K562 (cell line): ENCODE data around the gene RELA. TPM values are rescaled to one million over a fixed set of nuclear protein-coding genes. Genes with fewer than 3 reads are reported as not detected.
A peak's percentile ranks its signal among the peaks of the same experiment; 100 is the strongest.

Source experiments
- CHD4 ChIP-seq: fragments of 200-600 bp; sonication (generic); IDR thresholded peaks from 3 replicates; pipeline ENCODE4 v1.6.1; 2012; ENCODE audit warnings: low read depth, mild to moderate bottlenecking, mixed read lengths, low read length, inconsistent platforms; ENCODE audit not compliant: insufficient read depth, insufficient replicate concordance, poor library complexity, severe bottlenecking
- FOSL1 ChIP-seq: fragments of 200-800 bp; sonication (Bioruptor generic); conservative IDR thresholded peaks from 2 replicates; pipeline ENCODE4 v1.6.1; 2016; ENCODE audit warnings: missing genetic modification characterization, missing compliant biosample characterization
- GABPA ChIP-seq: fragments of 200-800 bp; sonication (Bioruptor generic); conservative IDR thresholded peaks from 2 replicates; pipeline ENCODE4 v1.6.1; 2016; ENCODE audit warnings: low read depth, missing genetic modification characterization, missing compliant biosample characterization
- GTF2F1 ChIP-seq: IDR thresholded peaks from 2 replicates; pipeline ENCODE4 v1.6.1; 2011; ENCODE audit warnings: low read depth, low read length, improper control_type of control experiment
- HSF4 ChIP-seq: fragments of 250-450 bp; sonication (Bioruptor Pico); IDR thresholded peaks from 2 replicates; pipeline ENCODE4 v2.1.2; 2022; ENCODE audit warnings: mild to moderate bottlenecking, moderate library complexity, borderline replicate concordance
- JUND ChIP-seq, 2 experiments: IDR thresholded peaks; 2 replicates in 1 of 2; 3 replicates in 1 of 2; pipeline ENCODE4 v1.6.1; 2011; ENCODE audit warnings: borderline replicate concordance in 2 of 2, low read depth in 2 of 2, low read length in 2 of 2, improper control_type of control experiment in 1 of 2, missing biosample characterization in 1 of 2, missing genetic modification characterization in 1 of 2, missing genetic modification reagents in 1 of 2
- KLF1 ChIP-seq: fragments of 450-650 bp; IDR thresholded peaks from 2 replicates; pipeline ENCODE4 v1.6.1; 2016; ENCODE audit warnings: missing genetic modification characterization, missing compliant biosample characterization
- MCM3 ChIP-seq: fragments of 450-650 bp; IDR thresholded peaks from 2 replicates; pipeline ENCODE4 v1.6.1; 2016
- MIER1 ChIP-seq: fragments of 450-650 bp; IDR thresholded peaks from 2 replicates; pipeline ENCODE4 v1.6.1; 2016; ENCODE audit warnings: antibody characterized with exemption, mild to moderate bottlenecking, low read depth
- POLR3G ChIP-seq: IDR thresholded peaks from 2 replicates; pipeline ENCODE4 v1.6.1; 2011; ENCODE audit not compliant: insufficient read length, insufficient replicate concordance; ENCODE audit errors: extremely low read depth
- RBM25 ChIP-seq: fragments of 200-400 bp; formaldehyde crosslinking; IDR thresholded peaks from 2 replicates; pipeline ENCODE4 v1.6.1; 2018; ENCODE audit warnings: low read length, low read depth, moderate library complexity; ENCODE audit not compliant: severe bottlenecking
- RFX7 ChIP-seq: fragments of 250-450 bp; sonication (Bioruptor Pico); IDR thresholded peaks from 2 replicates; pipeline ENCODE4 v1.5.1; 2021; ENCODE audit warnings: mild to moderate bottlenecking
- ZNF143 ChIP-seq: sonication (generic); formaldehyde crosslinking; IDR thresholded peaks from 2 replicates; pipeline ENCODE4 v1.9.0; 2022; ENCODE audit warnings: mild to moderate bottlenecking, missing genetic modification reagents
- ZNF23 ChIP-seq: fragments of 250-450 bp; sonication (Bioruptor Pico); IDR thresholded peaks from 2 replicates; pipeline ENCODE4 v1.4.0; 2020; ENCODE audit warnings: mild to moderate bottlenecking
- ZNF232 ChIP-seq: sonication (generic); formaldehyde crosslinking; IDR thresholded peaks from 2 replicates; pipeline ENCODE4 v1.8.0; 2022; ENCODE audit warnings: mild to moderate bottlenecking, missing genetic modification reagents
- ZNF384 ChIP-seq: IDR thresholded peaks from 2 replicates; pipeline ENCODE4 v1.6.1; 2012; ENCODE audit warnings: low read depth, low read length, improper control_type of control experiment
- ZNF445 ChIP-seq: fragments of 250-450 bp; sonication (Bioruptor Pico); IDR thresholded peaks from 2 replicates; pipeline ENCODE4 v1.4.0; 2020; ENCODE audit warnings: low read depth, mild to moderate bottlenecking, moderate library complexity
- ZNF79 ChIP-seq: fragments of 250-450 bp; sonication (Bioruptor Pico); IDR thresholded peaks from 2 replicates; pipeline ENCODE4 v1.4.0; 2020; ENCODE audit warnings: low read depth, mild to moderate bottlenecking, moderate library complexity
- polyA plus RNA-seq, 8 experiments: library from polyadenylated mRNA; depleted of rRNA in 4 of 8; stranded (reverse) in 5 of 8; unstranded in 3 of 8; fragments of >200 nt; fragmentation: Nextera tagmentation in 2 of 8; fragmentation: Illumina TruSeq in 1 of 8; extraction: Ambion mirVana in 2 of 8; extraction: Trizol in 1 of 8; gene quantifications; 2 replicates each; pipeline versions ENCODE4 v1.2.1 to v1.2.3, GENCODE V29; 2011 to 2014; ENCODE audit warnings: inconsistent platforms in 1 of 8, missing spikeins in 1 of 8
- total RNA-seq, 7 experiments: library from RNA; depleted of rRNA in 6 of 7; stranded (reverse); fragments of >200 nt in 6 of 7; fragmentation: Illumina TruSeq in 2 of 7; extraction: Trizol in 2 of 7; gene quantifications; 2 replicates each; pipeline versions ENCODE4 v1.2.1 to v1.2.3, GENCODE V29; 2011 to 2021; ENCODE audit warnings: low replicate concordance in 1 of 7
- TF ChIP-seq, protein P1 (sequence below): fragments of 450-650 bp; IDR thresholded peaks from 2 replicates; pipeline ENCODE4 v1.6.1; 2016; ENCODE audit warnings: low read depth, mild to moderate bottlenecking, moderate library complexity
- TF ChIP-seq, protein P2 (sequence below): sonication (generic); formaldehyde crosslinking; IDR thresholded peaks from 2 replicates; pipeline ENCODE4 v1.8.0; 2022; ENCODE audit warnings: missing genetic modification reagents, mild to moderate bottlenecking, borderline replicate concordance
- TF ChIP-seq, protein P3 (sequence below): fragments of 450-650 bp; formaldehyde crosslinking; IDR thresholded peaks from 2 replicates; pipeline ENCODE4 v1.4.0; 2020; ENCODE audit warnings: mild to moderate bottlenecking
- TF ChIP-seq, protein P4 (sequence below): sonication (generic); formaldehyde crosslinking; IDR thresholded peaks from 2 replicates; pipeline ENCODE4 v1.9.0; 2022; ENCODE audit warnings: mild to moderate bottlenecking, missing genetic modification reagents

RELA gene
- total and polyA plus RNA-seq, 9 of the 15 experiments (the other 6 are each of a cell fraction or from before 2014, with no cell fraction given): 6.0 to 67.4 (median 20.6) TPM

DNA sequence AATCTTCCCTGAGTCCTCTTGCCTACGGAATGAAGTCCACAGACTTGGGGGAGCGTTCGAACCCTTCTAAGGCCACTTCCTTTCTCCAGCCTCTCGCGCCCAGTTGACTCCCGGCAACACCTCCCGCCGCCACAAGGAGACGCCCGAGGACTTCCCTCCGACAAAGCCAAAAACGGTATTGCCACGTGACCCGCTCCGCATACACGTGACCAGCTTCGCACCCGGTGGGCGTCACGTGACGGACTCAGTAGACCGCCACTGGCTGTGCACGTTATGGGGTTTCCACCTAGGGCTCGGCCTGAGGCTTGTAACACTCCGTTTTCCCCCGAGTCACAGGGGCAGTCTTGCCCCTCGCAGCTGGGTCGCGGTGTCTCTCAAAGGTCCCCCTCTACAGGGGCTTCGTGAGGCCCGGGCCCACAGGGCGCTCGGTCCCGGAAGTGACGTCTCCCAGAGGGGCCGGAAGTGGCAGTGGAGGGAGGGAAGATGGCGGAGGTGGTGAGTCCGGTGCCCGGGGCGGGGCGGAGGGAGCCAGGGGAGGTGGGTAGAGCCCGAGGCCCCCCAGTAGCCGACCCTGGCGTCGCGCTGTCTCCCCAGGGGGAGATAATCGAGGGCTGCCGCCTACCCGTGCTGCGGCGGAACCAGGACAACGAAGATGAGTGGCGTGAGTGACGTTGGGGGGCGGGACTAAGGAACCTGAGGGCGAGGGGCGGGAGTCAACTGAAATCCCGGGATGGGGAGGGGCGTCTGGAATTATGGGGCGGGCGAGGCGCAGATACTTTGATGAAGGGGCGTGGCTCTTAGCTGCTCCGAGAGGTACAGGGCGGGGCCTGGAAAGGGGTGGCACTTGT lies 49.3 kb upstream of the RELA start, which contains the start of gene KAT5 (continued):
- TF ChIP-seq ZNF79 (CRISPR knock-in tag) (peak; percentile 49; the same call in 1 of the 2 replicates), CHD4 (no peak), JUND (IDR thresholded peaks at IDR 0.05; ENCODE audit: borderline replicate concordance, low read depth, low read length) (peak; percentile 35; the same call in 1 of the 2 replicates), JUND (tag; IDR thresholded peaks at IDR 0.05; ENCODE audit: borderline replicate concordance, low read depth, low read length) (peak; percentile 63; the same call in 2 of the 3 replicates), RBM25 (no peak), ZNF384 (peak; percentile 54; the same call in 1 of the 2 replicates), ZNF23 (CRISPR knock-in tag) (0 out of 2 replicates have a peak, but pooled peaks have one; percentile 39), KLF1 (tag) (peak; percentile 66; the same call in 1 of the 2 replicates), MCM3 (no peak), POLR3G (no peak), RFX7 (CRISPR knock-in tag) (no peak), ZNF232 (peak; percentile 85; the same call in 1 of the 2 replicates), FOSL1 (tag) (peak; percentile 66), GTF2F1 (0 out of 2 replicates have a peak, but pooled peaks have one; percentile 38), ZNF445 (CRISPR knock-in tag) (peak; percentile 27; the same call in 1 of the 2 replicates), MIER1 (no peak), HSF4 (peak; percentile 33; the same call in 1 of the 2 replicates), ZNF143 (CRISPR knock-in tag) (0 out of 2 replicates have a peak, but pooled peaks have one; percentile 39), GABPA (tag) (peak; percentile 100)
- TF ChIP-seq, protein P1, sequence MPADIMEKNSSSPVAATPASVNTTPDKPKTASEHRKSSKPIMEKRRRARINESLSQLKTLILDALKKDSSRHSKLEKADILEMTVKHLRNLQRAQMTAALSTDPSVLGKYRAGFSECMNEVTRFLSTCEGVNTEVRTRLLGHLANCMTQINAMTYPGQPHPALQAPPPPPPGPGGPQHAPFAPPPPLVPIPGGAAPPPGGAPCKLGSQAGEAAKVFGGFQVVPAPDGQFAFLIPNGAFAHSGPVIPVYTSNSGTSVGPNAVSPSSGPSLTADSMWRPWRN: 0 out of 2 replicates have a peak, but pooled peaks have one; percentile 17
- TF ChIP-seq, protein P2, sequence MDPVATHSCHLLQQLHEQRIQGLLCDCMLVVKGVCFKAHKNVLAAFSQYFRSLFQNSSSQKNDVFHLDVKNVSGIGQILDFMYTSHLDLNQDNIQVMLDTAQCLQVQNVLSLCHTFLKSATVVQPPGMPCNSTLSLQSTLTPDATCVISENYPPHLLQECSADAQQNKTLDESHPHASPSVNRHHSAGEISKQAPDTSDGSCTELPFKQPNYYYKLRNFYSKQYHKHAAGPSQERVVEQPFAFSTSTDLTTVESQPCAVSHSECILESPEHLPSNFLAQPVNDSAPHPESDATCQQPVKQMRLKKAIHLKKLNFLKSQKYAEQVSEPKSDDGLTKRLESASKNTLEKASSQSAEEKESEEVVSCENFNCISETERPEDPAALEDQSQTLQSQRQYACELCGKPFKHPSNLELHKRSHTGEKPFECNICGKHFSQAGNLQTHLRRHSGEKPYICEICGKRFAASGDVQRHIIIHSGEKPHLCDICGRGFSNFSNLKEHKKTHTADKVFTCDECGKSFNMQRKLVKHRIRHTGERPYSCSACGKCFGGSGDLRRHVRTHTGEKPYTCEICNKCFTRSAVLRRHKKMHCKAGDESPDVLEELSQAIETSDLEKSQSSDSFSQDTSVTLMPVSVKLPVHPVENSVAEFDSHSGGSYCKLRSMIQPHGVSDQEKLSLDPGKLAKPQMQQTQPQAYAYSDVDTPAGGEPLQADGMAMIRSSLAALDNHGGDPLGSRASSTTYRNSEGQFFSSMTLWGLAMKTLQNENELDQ (CRISPR knock-in tag): 0 out of 2 replicates have a peak, but pooled peaks have one; percentile 44
- TF ChIP-seq, protein P3, sequence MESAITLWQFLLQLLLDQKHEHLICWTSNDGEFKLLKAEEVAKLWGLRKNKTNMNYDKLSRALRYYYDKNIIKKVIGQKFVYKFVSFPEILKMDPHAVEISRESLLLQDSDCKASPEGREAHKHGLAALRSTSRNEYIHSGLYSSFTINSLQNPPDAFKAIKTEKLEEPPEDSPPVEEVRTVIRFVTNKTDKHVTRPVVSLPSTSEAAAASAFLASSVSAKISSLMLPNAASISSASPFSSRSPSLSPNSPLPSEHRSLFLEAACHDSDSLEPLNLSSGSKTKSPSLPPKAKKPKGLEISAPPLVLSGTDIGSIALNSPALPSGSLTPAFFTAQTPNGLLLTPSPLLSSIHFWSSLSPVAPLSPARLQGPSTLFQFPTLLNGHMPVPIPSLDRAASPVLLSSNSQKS (CRISPR knock-in tag): no peak
- TF ChIP-seq, protein P4, sequence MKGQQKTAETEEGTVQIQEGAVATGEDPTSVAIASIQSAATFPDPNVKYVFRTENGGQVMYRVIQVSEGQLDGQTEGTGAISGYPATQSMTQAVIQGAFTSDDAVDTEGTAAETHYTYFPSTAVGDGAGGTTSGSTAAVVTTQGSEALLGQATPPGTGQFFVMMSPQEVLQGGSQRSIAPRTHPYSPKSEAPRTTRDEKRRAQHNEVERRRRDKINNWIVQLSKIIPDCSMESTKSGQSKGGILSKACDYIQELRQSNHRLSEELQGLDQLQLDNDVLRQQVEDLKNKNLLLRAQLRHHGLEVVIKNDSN: peak; percentile 100
